Measurements from ENCODE around the gene FOXM1. TPM values are rescaled to one million over a fixed set of nuclear protein-coding genes. Genes with fewer than 3 reads are reported as not detected.

Gene FOXM1
- polyA plus RNA-seq, 2 donors = 11.6 to 13.8 TPM

- H3K4me3 ChIP-seq (ENCODE audit: low read depth in 1 of 2, low read length in 2 of 2) = no peak overlapping the region
- H3K36me3 ChIP-seq (ENCODE audit: control insufficient read depth in 2 of 2, insufficient read depth in 2 of 2, low read length in 1 of 2) = no peaks in the 10 kb centered on the region
- H3K27ac ChIP-seq (ENCODE audit: low read depth in 2 of 2, low read length in 1 of 2) = no peak overlapping the region
- no peaks in the 10 kb centered on the region for H3K9me3 ChIP-seq (ENCODE audit: control insufficient read depth in 2 of 2, insufficient read depth in 1 of 2, low read depth in 1 of 2, low read length in 1 of 2)
- no peaks in the 10 kb centered on the region for H3K4me1 ChIP-seq (ENCODE audit: control insufficient read depth in 2 of 2, insufficient read depth in 2 of 2, low read length in 1 of 2)
- H3K27me3 ChIP-seq (ENCODE audit: control insufficient read depth in 1 of 2, insufficient read depth in 2 of 2, low read length in 2 of 2) = no peaks in the 10 kb centered on the region
- 25 to 29% methylated on average over 4 of the region's 4 CpGs for WGBS, 2 donors
Measured at GRCh38 chr12:2902272-2902880, 25.4 kb upstream of the FOXM1 start.

GRCh38 chr12:2900642-2901041 lies 23.7 kb upstream of the FOXM1 start:
- Histone ChIP-seq H3K9me3 (ENCODE audit: control insufficient read depth in 2 of 2, insufficient read depth in 1 of 2, low read depth in 1 of 2, low read length in 1 of 2) (no peaks in the 10 kb centered on the region), H3K4me1 (ENCODE audit: control insufficient read depth in 2 of 2, insufficient read depth in 2 of 2, low read length in 1 of 2) (no peaks in the 10 kb centered on the region), H3K27ac (ENCODE audit: low read depth in 2 of 2, low read length in 1 of 2) (no peak overlapping the region), H3K36me3 (ENCODE audit: control insufficient read depth in 2 of 2, insufficient read depth in 2 of 2, low read length in 1 of 2) (no peaks in the 10 kb centered on the region), H3K27me3 (ENCODE audit: control insufficient read depth in 1 of 2, insufficient read depth in 2 of 2, low read length in 2 of 2) (no peaks in the 10 kb centered on the region), H3K4me3 (ENCODE audit: low read depth in 1 of 2, low read length in 2 of 2) (no peak overlapping the region)
- WGBS, 2 donors = 87 to 92% methylated on average over 8 of the region's 8 CpGs

- H3K4me1 ChIP-seq (ENCODE audit: control insufficient read depth in 2 of 2, insufficient read depth in 2 of 2, low read length in 1 of 2) = no peaks in the 10 kb centered on the region
- no peaks in the 10 kb centered on the region for H3K27me3 ChIP-seq (ENCODE audit: control insufficient read depth in 1 of 2, insufficient read depth in 2 of 2, low read length in 2 of 2)
- no peaks in the 10 kb centered on the region for H3K9me3 ChIP-seq (ENCODE audit: control insufficient read depth in 2 of 2, insufficient read depth in 1 of 2, low read depth in 1 of 2, low read length in 1 of 2)
- no peaks in the 10 kb centered on the region for H3K36me3 ChIP-seq (ENCODE audit: control insufficient read depth in 2 of 2, insufficient read depth in 2 of 2, low read length in 1 of 2)
- no peak overlapping the region for H3K27ac ChIP-seq (ENCODE audit: low read depth in 2 of 2, low read length in 1 of 2)
- no peak overlapping the region for H3K4me3 ChIP-seq (ENCODE audit: low read depth in 1 of 2, low read length in 2 of 2)
- WGBS, 2 donors = 97% methylated on average over 5 of the region's 5 CpGs
Measured at GRCh38 chr12:2897418-2897817, 20.4 kb upstream of the FOXM1 start.

GRCh38 chr12:2895511-2895910 lies 18.5 kb upstream of the FOXM1 start:
- no peaks in the 10 kb centered on the region for H3K36me3 ChIP-seq (ENCODE audit: control insufficient read depth in 2 of 2, insufficient read depth in 2 of 2, low read length in 1 of 2)
- no peaks in the 10 kb centered on the region for H3K27me3 ChIP-seq (ENCODE audit: control insufficient read depth in 1 of 2, insufficient read depth in 2 of 2, low read length in 2 of 2)
- no peaks in the 10 kb centered on the region for H3K4me1 ChIP-seq (ENCODE audit: control insufficient read depth in 2 of 2, insufficient read depth in 2 of 2, low read length in 1 of 2)
- no peaks in the 10 kb centered on the region for H3K9me3 ChIP-seq (ENCODE audit: control insufficient read depth in 2 of 2, insufficient read depth in 1 of 2, low read depth in 1 of 2, low read length in 1 of 2)
- no peak overlapping the region for H3K27ac ChIP-seq (ENCODE audit: low read depth in 2 of 2, low read length in 1 of 2)
- H3K4me3 ChIP-seq (ENCODE audit: low read depth in 1 of 2, low read length in 2 of 2) = no peak overlapping the region
- WGBS, 2 donors = 74 to 79% methylated on average over 2 of the region's 2 CpGs

- Histone ChIP-seq H3K4me1 (ENCODE audit: control insufficient read depth in 2 of 2, insufficient read depth in 2 of 2, low read length in 1 of 2) (no peaks in the 10 kb centered on the region), H3K27ac (ENCODE audit: low read depth in 2 of 2, low read length in 1 of 2) (no peak overlapping the region), H3K9me3 (ENCODE audit: control insufficient read depth in 2 of 2, insufficient read depth in 1 of 2, low read depth in 1 of 2, low read length in 1 of 2) (no peaks in the 10 kb centered on the region), H3K4me3 (ENCODE audit: low read depth in 1 of 2, low read length in 2 of 2) (no peak overlapping the region), H3K27me3 (ENCODE audit: control insufficient read depth in 1 of 2, insufficient read depth in 2 of 2, low read length in 2 of 2) (no peaks in the 10 kb centered on the region), H3K36me3 (ENCODE audit: control insufficient read depth in 2 of 2, insufficient read depth in 2 of 2, low read length in 1 of 2) (no peaks in the 10 kb centered on the region)
- WGBS, 2 donors = 38 to 63% methylated on average over 2 of the region's 2 CpGs
Measured at GRCh38 chr12:2895051-2895451, 18.1 kb upstream of the FOXM1 start.

GRCh38 chr12:2893007-2893406 lies 16.0 kb upstream of the FOXM1 start:
- no peaks in the 10 kb centered on the region for H3K4me1 ChIP-seq (ENCODE audit: control insufficient read depth in 2 of 2, insufficient read depth in 2 of 2, low read length in 1 of 2)
- H3K27me3 ChIP-seq (ENCODE audit: control insufficient read depth in 1 of 2, insufficient read depth in 2 of 2, low read length in 2 of 2) = no peaks in the 10 kb centered on the region
- H3K4me3 ChIP-seq (ENCODE audit: low read depth in 1 of 2, low read length in 2 of 2) = no peak overlapping the region
- H3K9me3 ChIP-seq (ENCODE audit: control insufficient read depth in 2 of 2, insufficient read depth in 1 of 2, low read depth in 1 of 2, low read length in 1 of 2) = no peaks in the 10 kb centered on the region
- H3K36me3 ChIP-seq (ENCODE audit: control insufficient read depth in 2 of 2, insufficient read depth in 2 of 2, low read length in 1 of 2) = no peaks in the 10 kb centered on the region
- WGBS, 2 donors = 62 to 81% methylated on average over 8 of the region's 8 CpGs
- H3K27ac ChIP-seq (ENCODE audit: low read depth in 2 of 2, low read length in 1 of 2) = peak overlapping the region in 1 of 2 donors; percentile 52

GRCh38 chr12:2892246-2892645 lies 15.3 kb upstream of the FOXM1 start:
- WGBS, 2 donors = 76 to 83% methylated on average over 12 of the region's 12 CpGs
- H3K4me1 ChIP-seq (ENCODE audit: control insufficient read depth in 2 of 2, insufficient read depth in 2 of 2, low read length in 1 of 2) = no peaks in the 10 kb centered on the region
- H3K27ac ChIP-seq (ENCODE audit: low read depth in 2 of 2, low read length in 1 of 2) = no peak overlapping the region

GRCh38 chr12:2891240-2892053 lies 14.5 kb upstream of the FOXM1 start:
- H3K4me1 ChIP-seq (ENCODE audit: control insufficient read depth in 2 of 2, insufficient read depth in 2 of 2, low read length in 1 of 2) = no peaks in the 10 kb centered on the region
- WGBS, 2 donors = 19 to 20% methylated on average over 42 of the region's 42 CpGs
- no peaks in the 10 kb centered on the region for H3K36me3 ChIP-seq (ENCODE audit: control insufficient read depth in 2 of 2, insufficient read depth in 2 of 2, low read length in 1 of 2)
- no peaks in the 10 kb centered on the region for H3K9me3 ChIP-seq (ENCODE audit: control insufficient read depth in 2 of 2, insufficient read depth in 1 of 2, low read depth in 1 of 2, low read length in 1 of 2)
- no peaks in the 10 kb centered on the region for H3K27me3 ChIP-seq (ENCODE audit: control insufficient read depth in 1 of 2, insufficient read depth in 2 of 2, low read length in 2 of 2)
- peak overlapping the region; percentile 88 to 89 for H3K4me3 ChIP-seq (ENCODE audit: low read depth in 1 of 2, low read length in 2 of 2)
- H3K27ac ChIP-seq (ENCODE audit: low read depth in 2 of 2, low read length in 1 of 2) = peak overlapping the region; percentile 92 to 96

More at GRCh38 chr12:2892246-2892645, 15.3 kb upstream of the FOXM1 start:
- H3K27me3 ChIP-seq (ENCODE audit: control insufficient read depth in 1 of 2, insufficient read depth in 2 of 2, low read length in 2 of 2) = no peaks in the 10 kb centered on the region
- peak overlapping the region in 1 of 2 donors; percentile 89 for H3K4me3 ChIP-seq (ENCODE audit: low read depth in 1 of 2, low read length in 2 of 2)
- H3K9me3 ChIP-seq (ENCODE audit: control insufficient read depth in 2 of 2, insufficient read depth in 1 of 2, low read depth in 1 of 2, low read length in 1 of 2) = no peaks in the 10 kb centered on the region
- no peaks in the 10 kb centered on the region for H3K36me3 ChIP-seq (ENCODE audit: control insufficient read depth in 2 of 2, insufficient read depth in 2 of 2, low read length in 1 of 2)

- Histone ChIP-seq H3K4me1 (ENCODE audit: control insufficient read depth in 2 of 2, insufficient read depth in 2 of 2, low read length in 1 of 2) (no peaks in the 10 kb centered on the region), H3K4me3 (ENCODE audit: low read depth in 1 of 2, low read length in 2 of 2) (peak within 1 kb of the TSS; percentile 88 to 89), H3K27me3 (ENCODE audit: control insufficient read depth in 1 of 2, insufficient read depth in 2 of 2, low read length in 2 of 2) (no peaks in the 10 kb centered on the region), H3K36me3 (ENCODE audit: control insufficient read depth in 2 of 2, insufficient read depth in 2 of 2, low read length in 1 of 2) (no peaks in the 10 kb centered on the region), H3K27ac (ENCODE audit: low read depth in 2 of 2, low read length in 1 of 2) (peak within 1 kb of the TSS; percentile 92 to 96), H3K9me3 (ENCODE audit: control insufficient read depth in 2 of 2, insufficient read depth in 1 of 2, low read depth in 1 of 2, low read length in 1 of 2) (no peaks in the 10 kb centered on the region)
- 0% methylated on average over 82 to 83 of the region's 83 CpGs for WGBS, 2 donors
Measured at GRCh38 chr12:2890388-2891239, 13.6 kb upstream of the FOXM1 start, which contains the start of gene TULP3. Gene TULP3 (plus strand): TSS chr12:2890891. CDS start chr12:2890948, 57 bp downstream.
